ENCODE results near the gene OPCML.

The OPCML gene

GRCh38 chr11:132846075-132846474 lies 686.2 kb downstream of the OPCML start:
- no peak for DNase-seq (ENCODE audit: low read depth)

- DNase-seq (ENCODE audit: low read depth): no peak
Measured at GRCh38 chr11:132844956-132845696, 687.2 kb downstream of the OPCML start.

GRCh38 chr11:132840660-132841059 lies 691.6 kb downstream of the OPCML start:
- no peak for DNase-seq (ENCODE audit: low read depth)

- no peak for DNase-seq (ENCODE audit: low read depth)
Measured at GRCh38 chr11:132840191-132840590, 692.1 kb downstream of the OPCML start.

GRCh38 chr11:132839236-132839945 lies 692.9 kb downstream of the OPCML start:
- no peak for DNase-seq (ENCODE audit: low read depth)

- no peak for DNase-seq (ENCODE audit: low read depth)
Measured at GRCh38 chr11:132838627-132839026, 693.7 kb downstream of the OPCML start.

- DNase-seq (ENCODE audit: low read depth): no peak
Measured at GRCh38 chr11:132831272-132831671, 701.0 kb downstream of the OPCML start.

GRCh38 chr11:132824642-132825041 lies 707.7 kb downstream of the OPCML start:
- DNase-seq (ENCODE audit: low read depth): no peak

GRCh38 chr11:132822276-132822675 lies 710.0 kb downstream of the OPCML start:
- DNase-seq (ENCODE audit: low read depth): no peak

GRCh38 chr11:132821499-132821898 lies 710.8 kb downstream of the OPCML start:
- no peak for DNase-seq (ENCODE audit: low read depth)

GRCh38 chr11:132821014-132821413 lies 711.3 kb downstream of the OPCML start:
- no peak for DNase-seq (ENCODE audit: low read depth)

GRCh38 chr11:132818951-132819350 lies 713.4 kb downstream of the OPCML start:
- no peak for DNase-seq (ENCODE audit: low read depth)

- DNase-seq (ENCODE audit: low read depth): no peak
Measured at GRCh38 chr11:132817387-132817786, 714.9 kb downstream of the OPCML start.

- DNase-seq (ENCODE audit: low read depth): no peak
Measured at GRCh38 chr11:132814410-132814809, 717.9 kb downstream of the OPCML start.

- DNase-seq (ENCODE audit: low read depth): no peak
Measured at GRCh38 chr11:132811649-132812048, 720.7 kb downstream of the OPCML start.

GRCh38 chr11:132809070-132809469 lies 723.2 kb downstream of the OPCML start:
- no peak for DNase-seq (ENCODE audit: low read depth)

GRCh38 chr11:132804258-132804657 lies 728.0 kb downstream of the OPCML start:
- DNase-seq (ENCODE audit: low read depth): no peak

- DNase-seq (ENCODE audit: low read depth): no peak
Measured at GRCh38 chr11:132803436-132803835, 728.9 kb downstream of the OPCML start.

GRCh38 chr11:132802947-132803346 lies 729.4 kb downstream of the OPCML start:
- no peak for DNase-seq (ENCODE audit: low read depth)

GRCh38 chr11:132793831-132794230 lies 738.5 kb downstream of the OPCML start:
- no peak for DNase-seq (ENCODE audit: low read depth)

GRCh38 chr11:132792341-132793140 lies 739.8 kb downstream of the OPCML start:
- DNase-seq (ENCODE audit: low read depth): no peak

GRCh38 chr11:132790971-132791370 lies 741.3 kb downstream of the OPCML start:
- DNase-seq (ENCODE audit: low read depth): no peak

GRCh38 chr11:132790466-132790865 lies 741.8 kb downstream of the OPCML start:
- DNase-seq (ENCODE audit: low read depth): no peak
